Skeletal muscle tissue (tissue), 4 donors: ENCODE measurements around the gene PPM1H. TPM values are rescaled to one million over a fixed set of nuclear protein-coding genes. Genes with fewer than 3 reads are reported as not detected.

ENCODE experiments used
- H3K27ac ChIP-seq: one replicate; pipeline ENCODE4 v1.7.0; 2013; ENCODE audit warnings: mild to moderate bottlenecking, low read depth, low read length, inconsistent platforms
- H3K27me3 ChIP-seq, 3 donors: one replicate each; pipeline ENCODE4 v1.7.0; 2013; ENCODE audit warnings: low read length in 3 of 3; ENCODE audit not compliant: control insufficient read depth in 3 of 3, insufficient read depth in 3 of 3
- H3K36me3 ChIP-seq, 3 donors: one replicate each; pipeline ENCODE4 v1.7.0; 2013; ENCODE audit warnings: low read length in 3 of 3; ENCODE audit not compliant: control insufficient read depth in 3 of 3, insufficient read depth in 3 of 3
- H3K4me1 ChIP-seq, 3 donors: one replicate each; pipeline ENCODE4 v1.7.0; 2013; ENCODE audit warnings: low read length in 3 of 3, mild to moderate bottlenecking in 3 of 3; ENCODE audit not compliant: control insufficient read depth in 3 of 3, insufficient read depth in 3 of 3
- H3K4me3 ChIP-seq, 3 donors: one replicate each; pipeline ENCODE4 v1.7.0; 2013; ENCODE audit warnings: low read length in 3 of 3
- H3K9ac ChIP-seq, 3 donors: one replicate each; pipeline ENCODE4 v1.7.0; 2013; ENCODE audit warnings: low read length in 3 of 3, mild to moderate bottlenecking in 3 of 3, moderate library complexity in 2 of 3, low read depth in 1 of 3
- H3K9me3 ChIP-seq, 3 donors: one replicate each; pipeline ENCODE4 v1.7.0; 2013; ENCODE audit warnings: low read length in 3 of 3; ENCODE audit not compliant: control insufficient read depth in 3 of 3
- total RNA-seq: library from RNA; depleted of rRNA; stranded (reverse); fragments of >200 nt; gene quantifications from one replicate; pipeline ENCODE4 v1.2.3, GENCODE V29; 2014
- donor health status: Osteomylitis.

Gene PPM1H
- total RNA-seq, 1 donor from 2014 or later, result 4.2 TPM

DNA sequence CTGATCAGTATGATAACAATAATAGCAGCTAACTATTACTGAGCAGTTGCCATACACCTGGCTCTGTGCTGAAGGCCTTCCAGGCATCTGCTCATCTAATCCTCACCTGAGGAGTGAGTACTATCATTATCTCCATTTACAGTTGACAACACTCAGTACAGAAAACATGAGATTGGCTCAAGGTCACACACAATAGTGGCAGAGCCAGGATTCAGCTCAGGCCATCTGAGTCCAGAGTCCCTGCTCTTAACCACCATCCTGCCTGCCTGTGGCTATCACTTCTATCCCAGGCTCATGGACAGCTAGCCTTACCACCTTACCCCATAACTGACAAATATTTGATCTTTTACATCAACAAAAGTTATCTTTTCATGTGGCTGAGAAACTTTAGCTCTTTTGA is 155.5 kb downstream of the PPM1H start:
- H3K9ac ChIP-seq, result no peak overlapping the region

DNA sequence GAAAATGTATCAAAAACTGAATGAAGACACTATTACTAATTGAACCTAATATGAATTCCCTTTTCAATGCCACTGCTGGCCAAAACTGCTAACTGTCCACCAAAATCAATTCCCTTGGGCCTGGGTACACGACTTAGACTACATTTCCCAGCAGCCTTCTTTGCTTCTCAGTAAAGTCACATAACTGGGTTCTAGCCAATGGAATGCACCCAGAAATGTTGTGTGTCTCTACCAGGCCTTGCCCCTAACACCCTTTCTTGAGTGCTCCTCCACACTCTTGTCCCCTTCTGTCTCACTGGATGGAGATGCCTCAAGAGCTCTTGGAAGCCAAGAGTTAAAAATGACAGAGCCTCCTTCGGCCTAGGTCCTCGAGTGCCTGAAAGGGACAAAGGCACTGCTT is 156.8 kb downstream of the PPM1H start:
- Histone ChIP-seq H3K4me1 (no peaks in the 10 kb centered on the region), H3K4me3 (no peak overlapping the region), H3K27ac (no peak overlapping the region), H3K9me3 (no peaks in the 10 kb centered on the region), H3K9ac (no peak overlapping the region), H3K36me3 (no peaks in the 10 kb centered on the region), H3K27me3 (no peaks in the 10 kb centered on the region)

More for the DNA sequence above, 155.5 kb downstream of the PPM1H start:
- Histone ChIP-seq H3K27me3 (no peaks in the 10 kb centered on the region), H3K36me3 (no peaks in the 10 kb centered on the region), H3K9me3 (no peaks in the 10 kb centered on the region), H3K4me3 (no peak overlapping the region), H3K4me1 (no peaks in the 10 kb centered on the region), H3K27ac (no peak overlapping the region)

DNA sequence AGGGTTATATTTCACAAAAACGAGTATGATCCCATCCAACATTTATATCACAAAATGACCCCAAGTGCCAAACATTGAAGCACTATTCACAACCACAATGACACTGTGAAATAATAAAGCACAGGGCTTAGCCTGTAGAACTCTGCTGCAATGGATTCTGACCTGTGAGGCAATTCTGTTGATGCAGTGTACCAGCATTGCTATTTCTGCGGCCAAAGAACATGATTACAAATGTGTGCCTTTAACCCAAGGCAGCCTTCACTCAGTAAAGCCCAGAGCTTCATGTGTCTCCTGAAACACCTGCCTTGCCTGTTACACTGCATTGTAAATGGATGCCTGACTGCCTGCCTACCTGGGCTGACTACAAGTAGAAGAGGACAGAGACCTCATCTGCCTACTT is 158.0 kb downstream of the PPM1H start:
- no peaks in the 10 kb centered on the region for H3K36me3 ChIP-seq
- no peaks in the 10 kb centered on the region for H3K4me1 ChIP-seq
- H3K27ac ChIP-seq, result no peak overlapping the region
- no peaks in the 10 kb centered on the region for H3K27me3 ChIP-seq
- H3K9ac ChIP-seq, result no peak overlapping the region
- H3K4me3 ChIP-seq, result no peak overlapping the region
- no peaks in the 10 kb centered on the region for H3K9me3 ChIP-seq

- H3K27me3 ChIP-seq, result no peaks in the 10 kb centered on the region
- H3K4me1 ChIP-seq, result no peaks in the 10 kb centered on the region
- no peak overlapping the region for H3K27ac ChIP-seq
- H3K9ac ChIP-seq, result no peak overlapping the region
- H3K36me3 ChIP-seq, result no peaks in the 10 kb centered on the region
- H3K9me3 ChIP-seq, result no peaks in the 10 kb centered on the region
- H3K4me3 ChIP-seq, result no peak overlapping the region
These were observed 158.4 kb downstream of the PPM1H start for GRCh38 chr12:62776575-62776974.

DNA sequence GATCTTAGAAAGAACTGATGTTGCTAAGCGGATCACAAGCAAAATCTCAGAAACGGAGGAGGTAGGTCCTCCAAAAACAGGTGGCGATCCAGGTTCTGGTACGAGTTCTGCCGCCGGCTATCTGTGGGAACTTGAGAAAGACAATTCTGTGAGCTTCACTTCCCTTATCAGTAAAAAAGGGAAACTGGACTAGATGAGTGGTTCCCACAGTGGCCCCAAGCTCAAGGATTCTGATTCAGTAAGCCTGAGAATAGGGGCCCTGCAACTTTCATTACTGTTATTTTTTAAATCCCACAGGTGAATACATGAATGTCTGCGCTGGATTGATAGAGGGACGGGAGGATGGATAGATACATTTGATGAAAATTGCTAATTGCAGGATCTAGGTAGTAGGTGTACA is 160.2 kb downstream of the PPM1H start:
- no peak overlapping the region for H3K9ac ChIP-seq
- no peaks in the 10 kb centered on the region for H3K27me3 ChIP-seq
- no peaks in the 10 kb centered on the region for H3K4me1 ChIP-seq
- no peak overlapping the region for H3K4me3 ChIP-seq
- no peak overlapping the region for H3K27ac ChIP-seq
- no peaks in the 10 kb centered on the region for H3K9me3 ChIP-seq
- H3K36me3 ChIP-seq, result no peaks in the 10 kb centered on the region

DNA sequence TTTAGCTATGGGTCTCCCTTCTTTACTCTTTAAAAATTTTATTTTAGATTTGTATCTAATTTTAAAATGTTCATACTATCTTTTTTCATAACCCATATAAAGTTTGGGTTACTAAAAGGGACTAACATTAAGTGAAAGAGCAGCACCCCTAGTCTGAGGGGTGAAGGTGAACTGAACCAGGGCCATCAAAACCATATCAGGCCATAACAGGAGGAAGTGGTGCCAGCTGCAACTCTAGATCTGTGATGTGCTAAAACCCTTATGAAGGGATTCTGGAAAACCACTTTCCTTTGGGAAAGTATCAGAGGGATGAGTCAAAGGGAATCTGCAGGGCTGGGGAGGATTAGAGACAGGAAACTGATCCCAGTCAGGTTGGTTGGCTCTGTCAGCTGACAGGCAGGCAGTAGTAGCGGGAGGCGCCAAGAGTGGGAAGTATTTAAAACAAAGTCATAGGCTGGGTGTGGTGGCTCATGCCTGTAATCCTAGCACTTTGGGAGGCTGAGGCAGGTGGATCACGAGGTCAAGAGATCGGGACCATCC is 162.5 kb downstream of the PPM1H start:
- Histone ChIP-seq H3K9me3 (no peaks in the 10 kb centered on the region), H3K9ac (no peak overlapping the region), H3K27me3 (no peaks in the 10 kb centered on the region), H3K36me3 (no peaks in the 10 kb centered on the region), H3K27ac (no peak overlapping the region), H3K4me3 (no peak overlapping the region), H3K4me1 (no peaks in the 10 kb centered on the region)

- no peaks in the 10 kb centered on the region for H3K4me1 ChIP-seq
These were observed 163.1 kb downstream of the PPM1H start for GRCh38 chr12:62771828-62772227.

DNA sequence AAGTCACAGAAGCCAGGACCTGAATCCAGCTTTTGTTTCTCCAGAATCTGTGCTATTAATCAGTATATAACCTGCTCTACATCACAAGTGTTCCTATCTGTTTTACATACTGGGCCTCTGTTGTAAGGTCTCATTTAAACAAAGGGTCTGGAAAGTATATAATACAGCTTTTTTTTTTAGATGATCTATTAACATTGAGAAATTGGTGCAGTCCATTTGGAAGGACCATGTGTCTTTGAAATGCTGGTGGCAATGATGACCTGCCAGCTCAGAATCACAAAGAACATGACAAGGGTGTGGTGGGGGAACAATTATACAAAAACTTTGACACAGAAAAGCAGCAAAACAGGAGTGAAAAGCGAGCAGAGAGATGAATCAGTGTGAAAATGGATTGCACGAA is 164.6 kb downstream of the PPM1H start:
- H3K27me3 ChIP-seq, result no peaks in the 10 kb centered on the region
- H3K9ac ChIP-seq, result no peak overlapping the region
- H3K4me3 ChIP-seq, result no peak overlapping the region
- no peaks in the 10 kb centered on the region for H3K9me3 ChIP-seq
- H3K27ac ChIP-seq, result no peak overlapping the region
- no peaks in the 10 kb centered on the region for H3K4me1 ChIP-seq
- no peaks in the 10 kb centered on the region for H3K36me3 ChIP-seq

More at GRCh38 chr12:62771828-62772227, 163.1 kb downstream of the PPM1H start:
- Histone ChIP-seq H3K9me3 (no peaks in the 10 kb centered on the region), H3K36me3 (no peaks in the 10 kb centered on the region), H3K9ac (no peak overlapping the region), H3K4me3 (no peak overlapping the region), H3K27me3 (no peaks in the 10 kb centered on the region), H3K27ac (no peak overlapping the region)

DNA sequence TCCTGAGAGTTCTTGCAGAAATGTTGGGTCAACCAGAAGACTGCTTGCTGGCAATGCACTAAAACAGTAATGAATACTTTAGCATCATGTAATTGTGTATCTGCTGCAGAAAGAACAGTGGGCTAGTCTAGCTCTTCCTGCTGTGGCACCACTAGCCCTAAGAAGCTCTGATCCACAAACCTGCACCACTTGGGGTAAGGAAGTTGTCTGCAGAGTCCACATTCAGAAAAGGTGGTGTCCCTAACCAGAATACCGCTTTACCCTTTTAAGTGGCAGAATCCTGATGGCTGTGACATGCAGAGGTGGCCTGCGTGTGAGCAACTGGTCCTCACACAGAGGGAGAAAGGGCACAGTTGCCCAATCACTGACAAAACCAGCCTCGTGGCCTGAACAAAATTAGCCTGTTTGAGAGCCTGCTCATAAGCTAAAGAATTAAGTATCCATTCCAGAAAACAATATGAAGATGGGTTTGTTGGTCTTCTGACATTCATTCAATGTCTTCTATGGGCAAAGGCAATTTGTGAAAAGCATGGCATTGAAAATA is 165.8 kb downstream of the PPM1H start:
- H3K4me3 ChIP-seq, result no peak overlapping the region
- H3K9me3 ChIP-seq, result no peaks in the 10 kb centered on the region
- H3K27me3 ChIP-seq, result no peaks in the 10 kb centered on the region
- H3K4me1 ChIP-seq, result peaks cover 0 to 5% (median 2%) of the 10 kb centered on the region in 3 donors
- H3K9ac ChIP-seq, result no peak overlapping the region
- no peak overlapping the region for H3K27ac ChIP-seq
- H3K36me3 ChIP-seq, result no peaks in the 10 kb centered on the region

DNA sequence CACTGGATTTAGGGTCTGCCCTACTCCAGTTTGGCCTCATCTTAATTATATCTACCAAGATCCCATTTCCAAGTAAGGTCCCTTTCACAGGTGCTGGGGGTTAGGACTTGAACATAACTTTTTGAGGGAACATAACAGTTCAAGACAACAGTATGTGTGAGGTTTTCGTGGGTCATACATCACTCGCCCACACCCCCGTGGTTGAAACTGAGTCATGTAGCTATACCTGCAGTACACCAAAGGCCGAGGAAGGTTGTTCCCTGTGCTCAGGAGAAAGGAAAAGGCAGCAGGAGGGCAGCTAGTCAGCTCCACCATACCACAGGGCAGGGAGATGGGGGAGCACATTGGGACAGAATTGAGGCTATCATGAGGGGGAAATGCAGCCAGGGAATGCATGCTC is 167.0 kb downstream of the PPM1H start:
- Histone ChIP-seq H3K27ac (no peak overlapping the region), H3K27me3 (no peaks in the 10 kb centered on the region), H3K4me1 (peaks cover 4 to 6% (median 5%) of the 10 kb centered on the region in 3 donors), H3K9ac (no peak overlapping the region), H3K9me3 (no peaks in the 10 kb centered on the region), H3K4me3 (no peak overlapping the region), H3K36me3 (no peaks in the 10 kb centered on the region)
